GM06990 (cell line): ENCODE data around the gene SLC30A3.

Source experiments
- DNase-seq: peaks from one replicate; pipeline ENCODE4 v3.0.0-alpha.2; 2011; ENCODE audit not compliant: insufficient read length; ENCODE audit errors: extremely low read depth
- H3K27me3 ChIP-seq: replicated peaks from 2 replicates; pipeline ENCODE4 v1.6.0; 2011; ENCODE audit warnings: low read length; ENCODE audit not compliant: control insufficient read depth, insufficient read depth
- H3K36me3 ChIP-seq: 2 replicates; pipeline ENCODE4 v1.5.1; 2011; ENCODE audit warnings: low read length; ENCODE audit not compliant: control insufficient read depth, insufficient read depth
- H3K4me3 ChIP-seq: replicated peaks from 2 replicates; pipeline ENCODE4 v1.5.1; 2011; ENCODE audit warnings: low read depth, mild to moderate bottlenecking, control low read depth, low read length
- CTCF ChIP-seq: IDR thresholded peaks from 2 replicates; pipeline ENCODE4 v1.5.1; 2011; ENCODE audit warnings: low read length, control low read depth, mild to moderate bottlenecking, inconsistent platforms; ENCODE audit not compliant: insufficient read depth, poor library complexity, severe bottlenecking

SLC30A3 gene

GRCh38 chr2:27291865-27292264 lies 29.0 kb upstream of the SLC30A3 start:
- DNase-seq: no peak
- no peaks in the 10 kb centered on the region for H3K27me3 ChIP-seq
- peak; percentile 14 for TF ChIP-seq CTCF
- H3K4me3 ChIP-seq: no peak overlapping the region
- H3K36me3 ChIP-seq: no peaks in the 10 kb centered on the region

GRCh38 chr2:27290549-27290948 lies 27.7 kb upstream of the SLC30A3 start:
- DNase-seq: no peak
- H3K36me3 ChIP-seq: no peaks in the 10 kb centered on the region
- TF ChIP-seq CTCF: no peak
- no peak overlapping the region for H3K4me3 ChIP-seq
- no peaks in the 10 kb centered on the region for H3K27me3 ChIP-seq

- Histone ChIP-seq H3K4me3 (no peak overlapping the region), H3K36me3 (no peaks in the 10 kb centered on the region), H3K27me3 (no peaks in the 10 kb centered on the region)
- no peak for TF ChIP-seq CTCF
- no peak for DNase-seq
Measured at GRCh38 chr2:27288610-27289009, 25.8 kb upstream of the SLC30A3 start.

GRCh38 chr2:27285481-27285880 lies 22.6 kb upstream of the SLC30A3 start:
- no peaks in the 10 kb centered on the region for H3K36me3 ChIP-seq
- H3K4me3 ChIP-seq: no peak overlapping the region
- DNase-seq: no peak
- TF ChIP-seq CTCF: no peak
- peaks cover 3% of the 10 kb centered on the region for H3K27me3 ChIP-seq

GRCh38 chr2:27284996-27285395 lies 22.1 kb upstream of the SLC30A3 start:
- TF ChIP-seq CTCF: no peak
- H3K27me3 ChIP-seq: peaks cover 3% of the 10 kb centered on the region
- no peak overlapping the region for H3K4me3 ChIP-seq
- no peak for DNase-seq
- no peaks in the 10 kb centered on the region for H3K36me3 ChIP-seq

GRCh38 chr2:27282892-27283291 lies 20.0 kb upstream of the SLC30A3 start:
- Histone ChIP-seq H3K4me3 (no peak overlapping the region), H3K27me3 (peaks cover 3% of the 10 kb centered on the region), H3K36me3 (no peaks in the 10 kb centered on the region)
- TF ChIP-seq CTCF: no peak
- DNase-seq: no peak
